HEK293 (cell line): ENCODE measurements around the gene MEI1.

Experiments
- CTCF ChIA-PET: fragments of 350-600 bp; formaldehyde crosslinking; extraction: SDS; loops from one replicate; lab custom pipeline; 2021; ENCODE audit warnings: antibody characterized with exemption; lab: Yijun Ruan, JAX
- POLR2A ChIA-PET: fragments of 300-600 bp; formaldehyde crosslinking; extraction: SDS; loops from one replicate; lab custom pipeline; 2020; ENCODE audit warnings: antibody characterized with exemption, inconsistent platforms; lab: Yijun Ruan, JAX
- H3K27ac ChIP-seq: fragments of 200-500 bp; sonication (Bioruptor generic); 2 replicates; pipeline ENCODE4 v1.5.1; 2014; ENCODE audit warnings: low read depth, low read length, control low read depth, inconsistent platforms; ENCODE audit errors: extremely low read depth
- H3K36me3 ChIP-seq, 2 experiments: fragments of 200-500 bp in 1 of 2; sonication (Bioruptor generic) in 1 of 2; 1 replicate in 1 of 2; 2 replicates in 1 of 2; pipeline ENCODE4 v1.5.1; 2014 to 2017; ENCODE audit warnings: inconsistent platforms in 2 of 2, low read length in 2 of 2; ENCODE audit not compliant: control insufficient read depth in 2 of 2, insufficient read depth in 1 of 2
- H3K4me1 ChIP-seq: fragments of 200-500 bp; sonication (Bioruptor generic); 2 replicates; pipeline ENCODE4 v1.5.1; 2014; ENCODE audit warnings: mild to moderate bottlenecking, low read length, inconsistent platforms; ENCODE audit not compliant: control insufficient read depth, insufficient read depth
- H3K4me3 ChIP-seq: 2 replicates; pipeline ENCODE4 v1.5.1; 2011; ENCODE audit warnings: low read depth, mild to moderate bottlenecking, control low read depth, low read length, moderate library complexity
- H3K9me3 ChIP-seq: fragments of 200-500 bp; sonication (Bioruptor generic); 2 replicates; pipeline ENCODE4 v1.5.1; 2014; ENCODE audit warnings: low read depth, low read length, inconsistent platforms; ENCODE audit not compliant: control insufficient read depth, insufficient read depth
- HOXD13 ChIP-seq: sonication (generic); formaldehyde crosslinking; IDR thresholded peaks from 2 replicates; pipeline ENCODE4 v1.8.0; 2022; ENCODE audit warnings: missing genetic modification reagents, borderline replicate concordance
- IKZF3 ChIP-seq: fragments of 450-650 bp; IDR thresholded peaks from 2 replicates; pipeline ENCODE4 v1.5.0; 2018; ENCODE audit warnings: missing biosample characterization, mild to moderate bottlenecking, missing genetic modification characterization, moderate library complexity
- TSHZ1 ChIP-seq: fragments of 450-650 bp; formaldehyde crosslinking; IDR thresholded peaks from 2 replicates; pipeline ENCODE4 v1.5.1; 2016; ENCODE audit warnings: missing biosample characterization, missing genetic modification characterization, borderline replicate concordance
- ZBTB7A ChIP-seq: fragments of 450-650 bp; formaldehyde crosslinking; IDR thresholded peaks from 2 replicates; pipeline ENCODE4 v1.5.1; 2016; ENCODE audit warnings: low read depth, missing biosample characterization, missing genetic modification characterization
- ZNF138 ChIP-seq: fragments of 450-650 bp; formaldehyde crosslinking; IDR thresholded peaks from 2 replicates; pipeline ENCODE4 v1.5.1; 2016; ENCODE audit warnings: missing biosample characterization, missing genetic modification characterization, borderline replicate concordance
- ZNF184 ChIP-seq: fragments of 450-650 bp; IDR thresholded peaks from 2 replicates; pipeline ENCODE4 v1.5.1; 2018; ENCODE audit warnings: missing biosample characterization, mild to moderate bottlenecking, missing genetic modification characterization
- ZNF211 ChIP-seq: fragments of 450-650 bp; formaldehyde crosslinking; IDR thresholded peaks from 2 replicates; pipeline ENCODE4 v1.5.1; 2016; ENCODE audit warnings: low read depth, missing biosample characterization, missing genetic modification characterization
- ZNF366 ChIP-seq: fragments of 450-650 bp; formaldehyde crosslinking; conservative IDR thresholded peaks from 2 replicates; pipeline ENCODE4 v1.5.1; 2016; ENCODE audit warnings: missing biosample characterization, missing genetic modification characterization
- ZNF416 ChIP-seq: fragments of 450-650 bp; formaldehyde crosslinking; IDR thresholded peaks from 2 replicates; pipeline ENCODE4 v1.5.1; 2016; ENCODE audit warnings: missing biosample characterization, missing genetic modification characterization
- ZNF473 ChIP-seq: fragments of 450-650 bp; formaldehyde crosslinking; IDR thresholded peaks from 2 replicates; pipeline ENCODE4 v1.5.1; 2017; ENCODE audit warnings: missing biosample characterization, missing genetic modification characterization
- ZNF514 ChIP-seq: fragments of 450-650 bp; formaldehyde crosslinking; IDR thresholded peaks from 2 replicates; pipeline ENCODE4 v1.5.1; 2016; ENCODE audit warnings: missing biosample characterization, missing genetic modification characterization
- ZNF585B ChIP-seq: fragments of 450-650 bp; formaldehyde crosslinking; IDR thresholded peaks from 2 replicates; pipeline ENCODE4 v1.5.1; 2016; ENCODE audit warnings: missing biosample characterization, missing genetic modification characterization
- ZNF621 ChIP-seq: fragments of 450-650 bp; formaldehyde crosslinking; IDR thresholded peaks from 2 replicates; pipeline ENCODE4 v1.5.1; 2017; ENCODE audit warnings: missing biosample characterization, missing genetic modification characterization
- ZNF645 ChIP-seq: fragments of 450-650 bp; formaldehyde crosslinking; IDR thresholded peaks from 2 replicates; pipeline ENCODE4; 2016; ENCODE audit warnings: missing biosample characterization, missing genetic modification characterization
- ZNF664 ChIP-seq: fragments of 450-650 bp; formaldehyde crosslinking; IDR thresholded peaks from 2 replicates; pipeline ENCODE4 v1.5.1; 2016; ENCODE audit warnings: missing biosample characterization, missing genetic modification characterization
- TF ChIP-seq, protein P1 (sequence below): fragments of 450-650 bp; formaldehyde crosslinking; IDR thresholded peaks from 2 replicates; pipeline ENCODE4 v1.5.1; 2016; ENCODE audit warnings: missing biosample characterization, missing genetic modification characterization
- TF ChIP-seq, protein P2 (sequence below): fragments of 450-650 bp; formaldehyde crosslinking; IDR thresholded peaks from 2 replicates; pipeline ENCODE4 v1.5.1; 2016; ENCODE audit warnings: missing biosample characterization, missing genetic modification characterization

Gene MEI1

DNA sequence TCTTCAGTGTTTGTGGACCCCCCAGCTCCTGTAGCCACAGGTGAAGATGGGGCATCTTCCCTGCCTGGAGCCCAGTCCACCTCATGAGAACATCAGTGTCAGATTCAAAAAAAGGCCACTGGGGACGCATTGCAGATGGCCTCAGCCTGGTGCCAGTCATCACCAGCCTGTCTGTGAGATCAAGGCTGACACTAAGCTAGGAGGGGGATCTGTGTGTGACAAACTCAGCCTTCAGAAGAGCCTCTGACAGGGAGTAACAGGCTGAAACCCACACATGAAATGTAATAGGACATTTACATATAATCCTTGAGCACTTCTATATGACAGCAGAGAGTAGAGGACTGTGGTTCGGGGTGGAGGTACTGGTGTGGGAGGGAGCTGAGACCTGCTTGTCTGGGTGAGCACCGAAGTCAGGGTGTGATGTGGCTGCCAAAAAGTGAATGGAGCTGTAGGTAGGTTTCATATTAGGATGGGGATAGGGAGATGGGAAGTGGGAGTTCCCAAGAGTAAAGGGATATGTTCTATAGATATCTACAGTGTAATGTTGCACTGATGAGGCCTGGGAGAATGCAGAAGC lies 80.7 kb downstream of the MEI1 start:
- H3K27ac ChIP-seq = no peak overlapping the region
- ChIA-PET CTCF (interaction anchor here (0.8 to 4.0 kb wide), 4 partner anchors 17 to 161 kb away, joined by 3 to 26 read pairs (median 6); no protein-coding TSS in a partner anchor), POLR2A (interaction anchor here (0.7 to 5.1 kb wide), 2 partner anchors 19 to 83 kb away, joined by 4 to 61 read pairs; partner anchors contain the start of gene CCDC134)
- no peak overlapping the region for H3K4me3 ChIP-seq
- no peaks in the 10 kb centered on the region for H3K4me1 ChIP-seq
- no peaks in the 10 kb centered on the region for H3K9me3 ChIP-seq
- H3K36me3 ChIP-seq = no peaks in the 10 kb centered on the region
- TF ChIP-seq TSHZ1 (tag by site-specific recombination) = no peak
- TF ChIP-seq, protein P1, sequence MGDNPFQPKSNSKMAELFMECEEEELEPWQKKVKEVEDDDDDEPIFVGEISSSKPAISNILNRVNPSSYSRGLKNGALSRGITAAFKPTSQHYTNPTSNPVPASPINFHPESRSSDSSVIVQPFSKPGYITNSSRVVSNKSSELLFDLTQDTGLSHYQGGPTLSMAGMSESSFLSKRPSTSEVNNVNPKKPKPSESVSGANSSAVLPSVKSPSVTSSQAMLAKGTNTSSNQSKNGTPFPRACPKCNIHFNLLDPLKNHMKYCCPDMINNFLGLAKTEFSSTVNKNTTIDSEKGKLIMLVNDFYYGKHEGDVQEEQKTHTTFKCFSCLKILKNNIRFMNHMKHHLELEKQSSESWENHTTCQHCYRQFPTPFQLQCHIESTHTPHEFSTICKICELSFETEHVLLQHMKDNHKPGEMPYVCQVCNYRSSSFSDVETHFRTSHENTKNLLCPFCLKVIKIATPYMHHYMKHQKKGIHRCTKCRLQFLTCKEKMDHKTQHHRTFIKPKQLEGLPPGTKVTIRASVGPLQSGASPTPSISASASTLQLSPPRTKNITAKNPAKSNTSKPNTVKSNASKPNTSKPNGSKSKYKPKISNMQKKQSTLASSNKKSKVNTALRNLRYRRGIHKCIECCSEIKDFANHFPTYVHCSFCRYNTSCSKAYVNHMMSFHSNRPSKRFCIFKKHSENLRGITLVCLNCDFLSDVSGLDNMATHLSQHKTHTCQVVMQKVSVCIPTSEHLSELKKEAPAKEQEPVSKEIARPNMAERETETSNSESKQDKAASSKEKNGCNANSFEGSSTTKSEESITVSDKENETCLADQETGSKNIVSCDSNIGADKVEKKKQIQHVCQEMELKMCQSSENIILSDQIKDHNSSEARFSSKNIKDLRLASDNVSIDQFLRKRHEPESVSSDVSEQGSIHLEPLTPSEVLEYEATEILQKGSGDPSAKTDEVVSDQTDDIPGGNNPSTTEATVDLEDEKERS (tag by site-specific recombination) = no peak
- TF ChIP-seq ZNF184 (tag by site-specific recombination) = no peak
- no peak for TF ChIP-seq ZNF416 (tag by site-specific recombination)
- TF ChIP-seq ZNF645 = no peak
- TF ChIP-seq ZNF664 (tag by site-specific recombination) = no peak
- TF ChIP-seq ZNF585B (tag by site-specific recombination) = no peak
- no peak for TF ChIP-seq ZNF366 (tag by site-specific recombination)
- TF ChIP-seq ZNF514 (tag by site-specific recombination) = no peak
- TF ChIP-seq, protein P2, sequence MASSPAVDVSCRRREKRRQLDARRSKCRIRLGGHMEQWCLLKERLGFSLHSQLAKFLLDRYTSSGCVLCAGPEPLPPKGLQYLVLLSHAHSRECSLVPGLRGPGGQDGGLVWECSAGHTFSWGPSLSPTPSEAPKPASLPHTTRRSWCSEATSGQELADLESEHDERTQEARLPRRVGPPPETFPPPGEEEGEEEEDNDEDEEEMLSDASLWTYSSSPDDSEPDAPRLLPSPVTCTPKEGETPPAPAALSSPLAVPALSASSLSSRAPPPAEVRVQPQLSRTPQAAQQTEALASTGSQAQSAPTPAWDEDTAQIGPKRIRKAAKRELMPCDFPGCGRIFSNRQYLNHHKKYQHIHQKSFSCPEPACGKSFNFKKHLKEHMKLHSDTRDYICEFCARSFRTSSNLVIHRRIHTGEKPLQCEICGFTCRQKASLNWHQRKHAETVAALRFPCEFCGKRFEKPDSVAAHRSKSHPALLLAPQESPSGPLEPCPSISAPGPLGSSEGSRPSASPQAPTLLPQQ = no peak
- TF ChIP-seq ZBTB7A (tag by site-specific recombination) = no peak
- no peak for TF ChIP-seq IKZF3 (tag by site-specific recombination)
- TF ChIP-seq HOXD13 (CRISPR knock-in tag) = no peak
- TF ChIP-seq ZNF211 (tag by site-specific recombination) = no peak
- TF ChIP-seq ZNF473 (tag by site-specific recombination) = no peak
- TF ChIP-seq ZNF621 = no peak
- no peak for TF ChIP-seq ZNF138 (tag by site-specific recombination)
